Panc1 (cell line): ENCODE measurements around the gene MOGAT3.

Experiments
- CTCF ChIP-seq: fragments of 450-650 bp; IDR thresholded peaks from 2 replicates; pipeline ENCODE4 v1.5.1; 2017; ENCODE audit warnings: mild to moderate bottlenecking
- POLR2AphosphoS5 ChIP-seq: IDR thresholded peaks from 2 replicates; pipeline ENCODE4 v1.6.1; 2012; ENCODE audit warnings: mild to moderate bottlenecking, low read depth, low read length, moderate library complexity
- REST ChIP-seq, 2 experiments: IDR thresholded peaks; 2 replicates each; pipeline ENCODE4 v1.6.1; 2011 to 2012; ENCODE audit warnings: low read depth in 2 of 2, control low read depth in 1 of 2, low read length in 1 of 2, mild to moderate bottlenecking in 1 of 2, moderate library complexity in 1 of 2; ENCODE audit not compliant: insufficient read depth in 1 of 2
- SIN3A ChIP-seq: IDR thresholded peaks from 2 replicates; pipeline ENCODE4 v1.6.1; 2012; ENCODE audit warnings: low read depth, mild to moderate bottlenecking, low read length, moderate library complexity, borderline replicate concordance; ENCODE audit not compliant: insufficient read depth
- TCF7L2 ChIP-seq: IDR thresholded peaks from 2 replicates; pipeline ENCODE4 v1.6.1; 2011; ENCODE audit warnings: mild to moderate bottlenecking, low read depth, low read length, inconsistent platforms

- TF ChIP-seq TCF7L2 = no peak
- no peak for TF ChIP-seq CTCF
- TF ChIP-seq POLR2AphosphoS5 = no peak
- no peak for TF ChIP-seq REST (IDR thresholded peaks at IDR 0.05; ENCODE audit: insufficient read depth in 1 of 2, low read depth in 2 of 2, low read length in 1 of 2)
- TF ChIP-seq SIN3A = no peak
Measured at GRCh38 chr7:101216860-101217387, 16.1 kb upstream of the MOGAT3 start.
